ENCODE measurements around the gene SUMO3. TPM values are rescaled to one million over a fixed set of nuclear protein-coding genes. Genes with fewer than 3 reads are reported as not detected.

The SUMO3 gene
- polyA plus RNA-seq, 1 experiment, result 82.6 TPM

DNA sequence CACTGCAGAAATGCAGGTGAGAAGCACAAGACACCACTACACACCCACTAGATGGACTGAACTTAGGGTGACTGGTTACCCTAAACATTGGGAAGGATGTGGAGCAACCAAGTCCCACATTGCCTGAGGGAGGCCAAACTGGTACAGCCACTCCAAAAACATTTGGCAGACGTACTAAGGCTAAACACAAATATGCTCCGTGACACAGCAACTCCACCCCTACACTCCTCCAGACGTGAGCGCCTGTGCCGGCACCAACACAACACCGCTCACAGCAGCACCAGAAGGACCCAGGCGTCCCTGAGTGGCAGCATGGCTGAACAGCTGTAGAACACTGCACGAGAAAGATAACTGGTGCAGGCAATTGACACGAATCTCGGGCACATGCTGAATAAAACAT is 40.9 kb upstream of the SUMO3 start:
- H3K27me3 ChIP-seq (ENCODE audit: control insufficient read depth, insufficient read depth, low read length), result no peaks in the 10 kb centered on the region
- H3K4me3 ChIP-seq (ENCODE audit: low read depth, low read length), result no peak overlapping the region
- peaks cover 35% of the 10 kb centered on the region for H3K36me3 ChIP-seq (ENCODE audit: control insufficient read depth, insufficient read depth, low read length)
- DNase-seq (ENCODE audit: low read depth), result no peak
- POLR2A ChIA-PET, result no interaction called here
- TF ChIP-seq, protein P1, sequence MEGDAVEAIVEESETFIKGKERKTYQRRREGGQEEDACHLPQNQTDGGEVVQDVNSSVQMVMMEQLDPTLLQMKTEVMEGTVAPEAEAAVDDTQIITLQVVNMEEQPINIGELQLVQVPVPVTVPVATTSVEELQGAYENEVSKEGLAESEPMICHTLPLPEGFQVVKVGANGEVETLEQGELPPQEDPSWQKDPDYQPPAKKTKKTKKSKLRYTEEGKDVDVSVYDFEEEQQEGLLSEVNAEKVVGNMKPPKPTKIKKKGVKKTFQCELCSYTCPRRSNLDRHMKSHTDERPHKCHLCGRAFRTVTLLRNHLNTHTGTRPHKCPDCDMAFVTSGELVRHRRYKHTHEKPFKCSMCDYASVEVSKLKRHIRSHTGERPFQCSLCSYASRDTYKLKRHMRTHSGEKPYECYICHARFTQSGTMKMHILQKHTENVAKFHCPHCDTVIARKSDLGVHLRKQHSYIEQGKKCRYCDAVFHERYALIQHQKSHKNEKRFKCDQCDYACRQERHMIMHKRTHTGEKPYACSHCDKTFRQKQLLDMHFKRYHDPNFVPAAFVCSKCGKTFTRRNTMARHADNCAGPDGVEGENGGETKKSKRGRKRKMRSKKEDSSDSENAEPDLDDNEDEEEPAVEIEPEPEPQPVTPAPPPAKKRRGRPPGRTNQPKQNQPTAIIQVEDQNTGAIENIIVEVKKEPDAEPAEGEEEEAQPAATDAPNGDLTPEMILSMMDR (IDR thresholded peaks at IDR 0.05; ENCODE audit: insufficient read depth, low read depth, low read length), result no peak
- CTCF ChIA-PET, result no interaction called here

DNA sequence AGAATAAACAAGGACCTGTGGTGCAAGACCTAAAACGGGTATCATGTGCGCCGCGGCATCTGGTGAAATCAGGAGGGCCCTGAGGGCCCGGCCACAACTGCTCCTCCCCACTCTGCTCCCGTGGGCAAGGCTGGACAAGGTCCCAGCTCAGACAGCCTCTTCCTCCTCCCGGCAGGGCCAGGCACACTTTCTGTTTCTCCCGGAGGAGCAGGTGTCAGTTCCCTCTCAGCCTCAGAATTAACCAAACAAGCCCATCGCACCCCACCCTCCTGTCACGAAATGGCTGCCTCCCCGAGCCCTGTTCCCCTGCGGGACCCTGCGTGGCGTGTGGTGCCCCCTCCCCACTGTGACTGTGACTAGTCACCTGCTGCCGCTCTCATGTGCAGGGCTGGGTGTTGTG is 40.4 kb upstream of the SUMO3 start:
- ChIA-PET POLR2A (no interaction called here), CTCF (interaction anchor here (1.2 kb wide), 1 partner anchor 54 kb away, joined by 3 read pairs; no protein-coding TSS in a partner anchor)
- H3K36me3 ChIP-seq (ENCODE audit: control insufficient read depth, insufficient read depth, low read length), result peaks cover 37% of the 10 kb centered on the region
- no peak overlapping the region for H3K4me3 ChIP-seq (ENCODE audit: low read depth, low read length)
- TF ChIP-seq, protein P1 (IDR thresholded peaks at IDR 0.05; ENCODE audit: insufficient read depth, low read depth, low read length), result no peak
- H3K27me3 ChIP-seq (ENCODE audit: control insufficient read depth, insufficient read depth, low read length), result no peaks in the 10 kb centered on the region
- DNase-seq (ENCODE audit: low read depth), result no peak

DNA sequence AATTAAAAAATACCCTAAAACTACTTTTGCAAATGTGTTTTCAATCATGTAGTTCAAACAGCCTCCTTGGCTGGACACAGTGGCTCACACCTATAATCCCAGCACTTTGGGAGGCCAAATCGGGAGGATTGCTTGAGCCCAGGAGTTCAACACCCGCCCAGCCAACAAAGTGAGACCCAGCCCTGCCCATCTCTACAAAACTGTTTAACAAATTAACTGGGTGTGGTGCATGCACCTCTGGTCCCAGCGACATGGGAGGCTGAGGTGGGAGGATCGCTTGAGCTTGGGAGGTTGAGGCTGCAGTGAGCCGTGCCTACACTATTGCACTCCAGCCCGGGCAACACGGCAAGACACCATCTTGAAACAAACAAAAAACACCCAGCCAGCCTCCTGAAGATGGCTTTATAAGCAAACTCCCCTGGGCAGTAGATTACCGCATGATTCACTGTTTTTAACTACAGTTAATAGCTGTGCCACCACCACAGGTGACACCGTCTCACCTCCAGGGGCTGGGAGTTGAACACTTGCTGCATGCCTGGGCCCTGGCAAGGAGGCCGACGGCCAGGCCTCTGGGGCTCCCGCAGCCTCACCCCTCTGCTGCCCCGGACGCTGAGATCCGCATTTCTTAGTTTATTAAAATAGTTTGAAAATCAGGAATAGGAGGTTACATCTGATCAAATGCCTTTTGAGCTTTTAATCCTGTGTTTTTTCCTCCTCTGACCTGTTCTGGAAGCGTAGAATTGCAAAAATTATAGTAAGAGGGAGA is 39.4 kb upstream of the SUMO3 start:
- POLR2A ChIA-PET, result no interaction called here
- Histone ChIP-seq H3K27me3 (ENCODE audit: control insufficient read depth, insufficient read depth, low read length) (no peaks in the 10 kb centered on the region), H3K4me3 (ENCODE audit: low read depth, low read length) (no peak overlapping the region), H3K36me3 (ENCODE audit: control insufficient read depth, insufficient read depth, low read length) (peaks cover 37% of the 10 kb centered on the region)
- no peak for DNase-seq (ENCODE audit: low read depth)
- TF ChIP-seq, protein P1 (IDR thresholded peaks at IDR 0.05; ENCODE audit: insufficient read depth, low read depth, low read length), result no peak
- CTCF ChIA-PET, result interaction anchor here (1.2 kb wide), 1 partner anchor 53 kb away, joined by 3 read pairs; no protein-coding TSS in a partner anchor

DNA sequence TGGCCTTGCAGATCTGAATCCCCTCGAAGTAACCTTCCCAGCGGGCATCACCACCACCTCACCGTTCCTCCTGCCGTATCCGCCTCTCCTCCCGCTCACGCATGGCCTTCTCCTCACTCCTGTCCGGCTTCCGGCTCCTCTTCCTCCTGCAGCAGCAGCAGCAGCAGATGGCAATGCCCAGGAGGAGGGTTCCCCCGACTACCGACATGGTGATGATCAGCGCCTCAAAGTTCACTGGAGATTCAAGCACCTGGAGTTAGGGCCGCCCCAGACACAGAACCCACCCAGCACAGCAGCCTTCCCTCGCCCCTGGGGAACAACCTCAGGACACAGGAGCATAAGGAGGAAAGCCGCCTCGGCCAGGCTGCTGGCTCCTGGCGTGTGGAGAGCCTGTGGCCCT is 38.3 kb upstream of the SUMO3 start:
- H3K27me3 ChIP-seq (ENCODE audit: control insufficient read depth, insufficient read depth, low read length), result no peaks in the 10 kb centered on the region
- ChIA-PET POLR2A (no interaction called here), CTCF (no interaction called here)
- no peak for DNase-seq (ENCODE audit: low read depth)
- TF ChIP-seq, protein P1 (IDR thresholded peaks at IDR 0.05; ENCODE audit: insufficient read depth, low read depth, low read length), result no peak
- no peak overlapping the region for H3K4me3 ChIP-seq (ENCODE audit: low read depth, low read length)
- peaks cover 35% of the 10 kb centered on the region for H3K36me3 ChIP-seq (ENCODE audit: control insufficient read depth, insufficient read depth, low read length)

DNA sequence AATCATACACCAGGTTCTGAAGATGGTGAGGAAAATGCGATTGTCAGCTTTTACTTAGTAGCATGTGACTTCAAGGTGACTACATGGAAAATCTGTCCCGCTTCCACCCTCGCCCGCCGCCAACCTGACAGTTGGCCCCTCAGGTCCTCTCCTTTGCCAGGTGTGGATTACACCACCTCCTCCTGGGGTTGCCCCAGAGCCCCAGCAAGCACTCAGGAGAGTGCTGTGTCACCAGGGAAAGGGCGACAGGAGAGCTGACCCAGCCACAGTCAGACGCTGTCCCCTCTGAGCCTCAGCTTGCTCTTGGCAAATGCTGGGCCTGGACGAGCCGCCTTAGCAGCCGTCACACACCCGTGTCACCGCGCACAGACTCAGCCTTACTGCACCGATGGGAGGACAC is 37.7 kb upstream of the SUMO3 start:
- no peak overlapping the region for H3K4me3 ChIP-seq (ENCODE audit: low read depth, low read length)
- ChIA-PET CTCF (no interaction called here), POLR2A (no interaction called here)
- TF ChIP-seq, protein P1 (IDR thresholded peaks at IDR 0.05; ENCODE audit: insufficient read depth, low read depth, low read length), result no peak
- no peaks in the 10 kb centered on the region for H3K27me3 ChIP-seq (ENCODE audit: control insufficient read depth, insufficient read depth, low read length)
- DNase-seq (ENCODE audit: low read depth), result no peak
- H3K36me3 ChIP-seq (ENCODE audit: control insufficient read depth, insufficient read depth, low read length), result peaks cover 35% of the 10 kb centered on the region
